Fibroblast of skin of right biceps (primary cell): ENCODE data around the gene NR5A1.
A peak's percentile ranks its signal among the peaks of the same experiment; 100 is the strongest.

ENCODE experiments used
- DNase-seq: peaks from one replicate; pipeline ENCODE4 v3.0.0-alpha.2; 2013

NR5A1 gene

DNA sequence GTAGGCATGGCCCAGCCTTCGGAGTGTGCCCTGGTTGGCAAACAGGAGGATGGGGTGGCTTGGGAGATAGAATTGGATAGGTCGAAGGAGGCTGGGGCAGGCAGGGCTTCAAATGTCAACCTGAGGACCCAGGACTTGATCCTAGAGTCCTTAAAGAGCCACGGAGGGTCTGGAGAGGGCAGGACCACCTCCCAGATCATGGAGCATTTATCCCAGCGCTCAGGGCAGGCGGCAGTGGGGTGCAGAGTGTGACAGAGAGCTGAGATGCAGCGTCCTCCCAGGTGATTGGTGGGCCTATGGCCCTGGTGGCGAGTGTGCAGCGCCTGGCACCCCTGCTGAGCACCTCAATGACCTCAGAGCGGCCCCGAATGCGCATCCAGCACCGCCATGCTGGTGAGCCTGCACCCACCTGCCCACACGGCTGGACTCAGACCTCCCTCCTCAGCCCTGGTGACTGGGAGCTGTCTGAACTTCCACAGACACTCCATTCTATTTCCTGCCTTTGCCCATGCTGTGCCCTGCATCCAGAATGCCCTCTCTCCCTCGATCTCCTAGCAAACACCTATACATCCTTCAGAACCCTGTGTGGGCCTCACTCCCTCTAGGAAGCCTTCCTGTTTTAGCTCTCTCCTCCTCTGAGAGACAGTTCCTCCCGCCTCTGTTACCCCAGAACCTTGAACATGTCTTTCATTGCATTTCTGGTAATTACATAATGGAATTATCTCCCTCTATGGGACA is 50.7 kb downstream of the NR5A1 start:
- DNase-seq, result no peak

DNA sequence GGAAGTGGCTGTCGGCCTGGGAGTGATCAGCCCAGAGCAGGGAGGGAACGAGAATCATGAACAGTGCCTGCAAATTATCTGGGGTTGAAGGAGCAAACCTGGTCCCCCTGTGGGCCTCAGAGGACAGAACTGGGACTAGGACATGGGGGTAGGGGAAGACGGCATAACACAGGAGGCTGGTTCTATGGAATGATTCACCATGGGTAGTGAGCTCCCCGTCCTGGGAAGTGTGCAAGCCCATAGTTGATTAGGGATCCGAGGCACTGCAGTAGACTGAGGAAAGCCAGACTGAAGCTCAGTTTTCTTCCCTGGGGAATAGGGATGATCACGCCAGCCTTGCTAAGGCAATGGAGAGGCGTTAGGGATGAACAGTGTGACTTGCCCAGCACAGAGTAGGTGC is 51.4 kb downstream of the NR5A1 start:
- no peak for DNase-seq

DNA sequence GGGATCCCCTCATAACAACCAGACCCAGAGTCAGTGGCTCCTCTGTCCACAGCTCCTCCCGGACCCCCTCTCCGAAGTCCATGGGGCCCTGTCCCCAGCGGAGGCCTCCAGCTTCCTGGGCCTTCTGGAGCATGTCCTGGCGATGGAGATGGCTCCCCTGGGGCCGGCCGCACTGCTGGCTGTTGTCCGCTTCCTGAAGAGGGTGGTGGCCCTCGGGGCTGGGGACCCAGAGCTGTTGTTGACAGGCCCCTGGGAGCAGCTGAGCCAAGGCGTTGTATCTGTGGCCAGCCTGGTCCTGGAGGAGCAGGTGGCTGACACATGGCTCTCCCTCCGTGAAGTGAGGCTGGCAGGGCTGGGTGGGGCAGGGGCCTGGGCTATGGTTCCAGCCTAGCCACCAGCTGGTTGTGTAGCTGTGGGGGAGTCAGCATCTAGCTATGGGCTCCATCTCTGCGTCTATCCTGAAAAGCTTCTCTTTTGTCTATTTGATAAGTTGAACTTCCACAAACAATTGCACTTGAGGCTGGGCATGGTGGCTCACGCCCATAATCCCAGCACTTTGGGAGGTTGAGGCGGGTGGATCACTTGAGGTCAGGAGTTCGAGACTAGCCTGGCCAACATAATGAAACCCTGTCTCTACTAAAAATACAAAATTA is 52.3 kb downstream of the NR5A1 start:
- no peak for DNase-seq

DNA sequence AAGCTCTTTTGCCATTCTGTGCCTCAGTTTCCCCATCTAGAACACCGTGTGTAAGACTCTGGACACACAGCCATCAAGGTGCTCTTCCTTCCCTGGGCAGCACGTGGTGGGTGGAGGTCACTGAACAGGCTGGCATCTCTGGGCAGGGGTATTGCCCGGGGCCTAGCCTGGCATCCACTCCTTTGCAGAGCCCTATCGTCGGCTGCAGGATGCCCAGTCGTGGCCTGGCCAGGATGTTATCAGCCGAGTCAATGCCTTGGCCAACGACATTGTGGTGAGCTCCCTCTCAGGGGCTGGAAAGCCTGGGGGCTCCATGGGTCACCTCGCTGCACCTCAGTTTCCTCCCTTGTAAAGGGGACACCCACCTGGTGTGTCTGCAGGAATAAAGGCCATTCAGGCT is 52.9 kb downstream of the NR5A1 start:
- DNase-seq, result no peak

DNA sequence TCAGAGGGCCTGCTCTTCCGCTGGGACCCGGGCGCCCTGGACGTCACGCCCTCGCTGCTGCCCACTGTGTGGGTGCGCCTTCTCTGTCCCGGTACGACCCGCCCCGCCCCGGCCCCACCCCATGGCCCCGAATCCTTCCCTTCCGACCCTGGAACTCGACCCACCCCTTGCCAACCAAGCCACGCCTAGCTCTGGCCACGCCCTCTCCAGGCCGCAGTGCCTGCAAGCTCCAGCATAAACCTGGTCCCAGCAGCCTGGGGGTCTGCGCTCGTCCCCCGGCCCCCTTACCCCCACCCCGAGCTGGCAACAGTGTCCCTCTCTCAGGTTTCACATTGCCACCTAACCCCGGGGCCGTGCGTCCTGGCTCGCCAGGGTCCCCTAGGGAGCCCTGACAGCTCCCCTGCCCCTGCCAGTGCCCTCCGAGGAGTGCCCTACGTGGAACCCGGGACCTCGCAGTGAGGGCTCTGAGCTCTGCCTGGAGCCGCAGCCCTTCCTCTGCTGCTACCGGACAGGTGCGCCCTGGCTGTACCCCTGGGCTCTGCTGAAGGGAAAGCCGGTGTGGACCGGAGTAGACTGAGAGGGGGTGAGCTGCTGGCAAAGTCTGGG is 53.5 kb downstream of the NR5A1 start:
- DNase-seq, result no peak

DNA sequence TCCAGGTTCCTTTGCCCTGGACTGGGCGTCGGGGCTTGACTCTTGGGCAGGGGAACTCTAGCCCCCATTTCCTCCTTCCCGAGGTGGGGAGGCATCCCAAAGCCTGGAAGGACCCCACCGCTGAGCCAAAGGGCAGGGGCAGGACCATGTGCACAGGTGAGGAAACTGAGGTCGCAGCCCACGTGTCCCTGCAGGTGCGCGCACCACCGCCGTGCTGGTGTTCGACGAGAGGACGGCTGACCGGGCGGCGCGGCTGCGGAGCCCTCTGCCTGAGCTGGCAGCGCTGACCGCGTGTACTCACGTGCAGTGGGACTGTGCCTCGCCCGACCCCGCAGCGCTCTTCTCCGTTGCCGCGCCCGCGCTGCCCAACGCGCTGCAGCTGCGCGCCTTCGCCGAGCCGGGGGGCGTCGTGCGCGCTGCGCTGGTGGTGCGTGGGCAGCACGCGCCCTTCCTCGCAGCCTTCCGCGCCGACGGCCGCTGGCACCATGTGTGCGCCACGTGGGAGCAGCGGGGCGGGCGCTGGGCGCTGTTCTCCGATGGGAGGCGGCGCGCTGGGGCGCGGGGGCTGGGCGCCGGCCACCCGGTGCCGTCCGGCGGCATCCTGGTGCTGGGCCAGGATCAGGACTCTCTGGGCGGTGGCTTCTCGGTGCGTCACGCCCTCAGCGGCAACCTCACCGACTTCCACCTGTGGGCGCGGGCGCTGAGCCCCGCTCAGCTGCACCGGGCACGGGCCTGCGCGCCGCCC is 54.2 kb downstream of the NR5A1 start:
- DNase-seq, result no peak

DNA sequence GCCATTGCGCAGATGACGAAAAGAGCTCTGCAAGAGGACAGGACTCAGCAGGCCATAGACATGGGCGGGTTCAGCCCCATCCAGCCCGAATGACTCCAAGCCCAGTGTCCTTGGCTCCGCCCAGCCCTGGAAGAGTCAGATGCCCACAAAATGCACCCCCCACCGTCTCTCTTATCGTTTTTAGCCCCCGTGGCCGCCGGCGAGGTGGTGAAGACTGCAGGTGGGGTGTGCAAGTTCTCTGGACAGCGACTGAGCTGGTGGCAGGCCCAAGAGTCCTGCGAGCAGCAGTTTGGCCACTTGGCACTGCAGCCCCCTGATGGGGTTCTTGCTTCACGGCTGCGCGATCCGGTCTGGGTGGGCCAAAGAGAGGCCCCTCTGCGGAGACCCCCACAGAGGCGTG is 54.9 kb downstream of the NR5A1 start:
- no peak for DNase-seq

DNA sequence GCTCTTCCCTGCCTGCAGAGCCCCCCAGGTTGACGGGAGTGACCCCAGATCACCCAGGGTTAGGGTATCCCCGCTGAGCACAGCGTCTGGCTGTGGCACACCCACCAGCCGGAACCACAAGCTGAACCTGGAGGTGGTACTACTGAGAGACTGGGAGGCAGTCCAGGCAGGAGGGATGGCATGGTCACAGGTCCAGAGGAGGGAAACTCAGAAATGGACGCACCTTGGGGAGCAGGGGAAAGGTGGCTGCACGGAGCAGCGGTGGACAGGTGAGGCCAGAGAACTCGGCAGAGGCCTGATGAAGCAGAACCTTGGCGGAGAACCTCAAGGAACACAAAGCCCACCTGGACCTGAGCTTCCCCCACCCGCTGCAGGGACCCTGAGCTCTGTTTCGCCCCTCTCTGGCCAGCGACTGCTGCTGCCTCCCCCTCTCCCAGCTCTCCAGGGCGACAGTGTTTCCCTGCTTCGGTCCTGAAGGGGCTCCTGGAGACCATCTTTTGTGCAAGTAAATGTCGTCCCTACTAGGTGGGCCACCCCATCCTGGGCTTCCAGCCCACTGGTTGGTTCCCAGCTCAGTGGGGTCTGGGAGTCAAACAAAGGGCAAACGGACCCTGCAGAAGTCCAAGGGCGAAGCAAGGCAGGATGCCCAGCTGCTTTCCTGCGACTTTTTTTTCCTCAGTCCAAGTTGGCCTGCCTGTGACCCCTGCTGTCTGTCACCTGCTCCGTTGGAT is 56.1 kb downstream of the NR5A1 start:
- no peak for DNase-seq

DNA sequence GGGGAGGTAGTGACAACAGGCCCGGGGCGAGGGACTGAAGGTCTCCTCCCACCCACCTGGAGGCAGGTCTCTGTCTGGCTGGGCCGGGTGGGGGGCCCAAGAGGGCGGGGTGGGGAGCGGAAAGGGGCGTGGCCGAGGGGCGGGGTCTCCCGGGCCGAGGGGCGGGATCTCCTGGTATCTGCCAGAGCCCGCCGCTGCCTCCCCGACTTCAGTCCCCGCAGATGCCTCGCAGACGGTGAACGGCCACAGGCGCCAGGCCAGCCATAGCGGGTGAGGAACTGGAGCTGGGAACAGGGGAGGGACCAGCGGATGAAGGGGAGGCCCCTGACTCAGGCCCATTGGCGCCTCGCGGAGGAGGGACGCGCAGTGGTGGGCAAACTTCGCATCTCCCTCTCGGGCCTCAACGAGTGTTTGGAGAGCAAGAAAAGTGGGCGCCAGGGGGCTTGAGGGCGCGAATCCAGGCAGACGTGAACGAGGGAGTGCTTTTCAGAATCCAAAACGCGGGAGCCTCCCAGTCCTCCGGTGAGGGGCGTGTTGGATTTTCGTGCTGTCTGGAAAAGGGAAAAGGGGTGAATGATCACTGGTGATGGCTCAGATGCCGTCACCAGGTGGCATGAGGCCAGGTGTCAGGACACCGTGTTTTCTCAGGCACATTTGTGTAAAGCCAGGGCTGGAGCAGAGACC is 56.8 kb downstream of the NR5A1 start, which contains the start of gene ADGRD2:
TSS of gene ADGRD2 (plus strand) at position 211 of the 684 bp plus-strand sequence. CDS start 1,216 bp downstream, outside the sequence.
- peak; percentile 37 for DNase-seq

DNA sequence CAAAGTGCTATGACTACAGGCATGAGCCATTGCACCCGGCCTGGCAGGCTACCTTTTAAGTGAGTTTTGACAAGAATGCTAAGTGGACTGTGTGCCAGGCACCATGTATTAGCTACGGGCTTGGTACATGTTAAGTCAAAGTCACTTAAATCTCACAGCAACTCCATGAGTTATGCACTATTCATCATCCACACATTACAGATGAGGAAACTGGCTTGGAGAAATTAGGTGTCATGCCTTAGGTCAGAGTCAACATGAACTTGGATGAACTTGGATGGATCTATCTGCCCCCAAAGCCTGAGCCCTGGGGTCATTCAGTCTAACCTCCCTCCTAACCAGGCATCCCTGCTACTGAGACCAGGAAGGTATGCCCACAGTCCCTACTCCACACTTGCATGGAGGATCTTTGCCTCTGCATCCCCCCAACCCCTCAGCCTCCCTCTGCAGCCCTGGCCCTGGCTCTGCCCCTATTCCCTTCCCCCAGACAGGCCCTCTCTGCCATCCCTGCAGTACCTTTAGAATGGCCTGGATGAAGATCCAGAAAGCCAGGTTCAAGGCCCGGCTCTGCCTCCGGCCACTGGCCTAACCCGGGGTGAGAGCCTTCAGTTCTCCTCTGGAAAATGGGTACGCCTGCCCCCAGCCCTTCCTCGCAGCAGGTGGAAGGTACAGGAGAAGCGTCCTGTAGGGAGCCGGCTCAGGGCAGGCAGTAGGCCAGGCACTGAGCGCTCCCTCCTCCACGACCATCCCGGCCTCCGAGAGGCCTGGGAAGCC is 57.6 kb downstream of the NR5A1 start:
- DNase-seq, result no peak

DNA sequence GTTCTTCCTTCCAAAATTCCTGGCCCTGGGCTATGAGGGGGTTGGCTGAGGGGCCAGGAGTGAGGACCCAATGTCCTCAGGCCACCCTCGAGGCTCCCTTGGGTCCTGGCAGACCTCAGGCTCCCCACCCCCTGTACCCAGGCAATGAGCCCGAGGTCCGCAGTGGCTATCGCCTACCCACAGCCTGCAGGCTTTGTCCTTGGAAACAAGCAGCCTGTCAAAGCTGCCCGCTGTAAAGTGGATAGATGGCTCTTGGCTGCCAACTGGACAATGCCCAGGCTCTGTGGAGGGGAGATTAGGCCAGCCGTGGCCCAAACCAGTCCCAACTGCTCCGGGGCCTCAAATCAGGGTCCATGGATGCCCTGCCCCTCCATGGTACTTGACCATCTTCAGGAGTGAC is 59.2 kb downstream of the NR5A1 start:
- no peak for DNase-seq

DNA sequence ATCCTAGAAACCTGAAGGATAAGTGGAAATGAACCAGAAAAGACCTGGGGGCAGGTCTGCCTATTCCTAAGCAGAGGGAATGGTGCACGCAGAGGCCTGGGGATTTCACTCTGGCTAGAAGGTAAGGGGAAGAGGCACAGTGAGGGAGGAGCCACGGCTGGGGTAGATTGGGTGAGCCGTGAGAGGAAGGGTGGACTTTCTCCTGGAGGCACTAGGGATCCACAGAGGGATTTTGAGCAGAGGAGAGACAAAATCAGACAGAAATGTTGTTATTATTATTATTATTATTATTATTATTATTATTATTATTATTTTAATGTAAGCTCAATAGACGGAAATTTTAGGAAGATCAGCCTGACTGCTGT is 59.9 kb downstream of the NR5A1 start:
- DNase-seq, result no peak

DNA sequence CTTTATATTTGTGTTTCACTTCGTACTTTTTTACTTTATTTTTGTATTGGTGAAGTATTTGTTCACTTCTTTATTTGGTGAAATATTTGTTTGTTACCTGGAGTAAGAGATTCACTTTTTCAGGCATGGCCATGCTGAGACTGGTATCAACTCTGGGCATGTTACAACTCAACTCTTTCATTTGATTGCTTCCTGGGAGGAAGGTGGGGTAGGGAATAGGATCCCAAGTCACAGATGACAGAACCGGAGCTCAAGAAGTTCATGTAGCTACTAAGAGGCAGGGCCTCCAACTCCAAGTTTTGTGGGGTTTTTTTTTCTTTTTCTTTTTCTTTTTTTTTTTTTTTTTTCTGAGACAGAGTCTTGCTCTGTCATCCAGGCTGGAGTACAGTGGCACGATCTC is 63.0 kb downstream of the NR5A1 start:
- no peak for DNase-seq

DNA sequence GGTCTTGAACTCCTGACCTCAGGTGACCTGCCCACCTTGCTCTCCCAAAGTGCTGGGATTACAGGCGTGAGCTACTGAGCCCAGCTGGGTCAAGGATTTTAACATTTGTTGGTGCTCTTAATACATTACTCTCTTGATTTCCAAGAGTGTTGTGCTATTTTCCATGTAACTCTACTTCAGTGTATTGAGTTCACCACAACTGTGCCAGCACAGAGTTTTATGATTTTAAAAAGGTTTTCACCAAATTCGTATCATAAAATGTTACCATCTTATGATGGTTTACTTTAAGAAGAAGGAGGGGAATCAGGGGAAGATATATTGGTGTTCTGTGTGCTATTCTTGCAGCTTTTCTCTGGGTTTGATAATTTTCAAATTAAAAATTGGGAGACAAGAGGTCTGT is 63.6 kb downstream of the NR5A1 start:
- DNase-seq, result no peak

DNA sequence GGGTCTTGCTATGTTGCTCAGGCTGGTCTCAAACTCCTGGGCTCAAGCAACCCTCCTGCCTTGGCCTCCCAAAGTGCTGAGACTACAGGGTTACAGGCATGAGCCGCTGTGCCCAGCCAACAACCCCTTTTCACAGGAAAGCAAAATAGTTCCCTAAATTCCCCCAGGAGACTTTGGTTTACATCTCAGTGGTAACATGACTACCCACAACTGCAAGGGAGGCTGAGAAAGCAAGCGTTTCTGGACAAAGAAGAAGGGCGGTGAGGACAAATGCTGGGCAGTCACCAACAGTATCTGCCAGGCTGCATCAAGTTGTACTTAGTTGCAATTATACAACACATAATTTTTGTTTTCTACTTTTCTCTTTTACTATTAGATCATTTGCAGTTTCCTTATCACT is 64.4 kb downstream of the NR5A1 start:
- DNase-seq, result no peak

DNA sequence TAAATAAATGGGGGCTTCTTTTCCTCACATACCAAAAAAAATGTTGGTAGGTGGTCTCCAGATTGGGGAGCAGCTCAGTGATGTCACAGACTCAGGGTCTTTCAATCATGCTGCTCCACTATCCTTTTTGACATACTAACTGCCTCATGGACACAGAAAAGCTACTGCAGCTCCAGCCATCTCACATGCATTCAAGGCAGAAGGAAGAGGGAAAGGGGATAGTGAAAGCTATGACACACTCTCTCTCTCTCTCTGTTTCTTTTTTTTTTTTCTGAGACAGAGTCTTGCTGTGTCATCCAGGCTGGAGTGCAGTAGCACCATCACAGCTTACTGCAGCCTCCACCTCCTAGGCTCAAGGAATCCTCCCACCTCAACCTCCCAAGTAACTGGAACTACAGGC is 64.8 kb downstream of the NR5A1 start:
- DNase-seq, result no peak

DNA sequence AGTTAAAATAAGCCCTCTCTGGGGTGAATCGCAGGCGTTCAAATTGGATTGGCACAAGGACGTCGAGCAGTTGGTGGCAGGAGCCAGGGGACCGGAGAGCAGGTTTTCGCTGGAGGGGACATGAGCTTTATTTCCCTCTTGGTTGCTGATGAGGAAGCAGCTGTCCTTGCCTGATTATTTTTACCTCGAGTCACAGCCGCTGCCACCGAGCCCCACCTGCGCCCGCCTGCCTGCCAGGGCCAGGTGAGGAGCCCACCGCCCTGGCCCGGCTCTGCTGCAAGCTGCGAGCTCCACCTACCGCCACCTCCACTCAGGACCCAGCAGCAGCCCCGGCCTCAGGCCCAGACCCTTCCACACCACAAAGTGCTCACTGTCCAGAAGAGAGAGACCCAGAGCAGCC is 65.9 kb downstream of the NR5A1 start:
- no peak for DNase-seq

DNA sequence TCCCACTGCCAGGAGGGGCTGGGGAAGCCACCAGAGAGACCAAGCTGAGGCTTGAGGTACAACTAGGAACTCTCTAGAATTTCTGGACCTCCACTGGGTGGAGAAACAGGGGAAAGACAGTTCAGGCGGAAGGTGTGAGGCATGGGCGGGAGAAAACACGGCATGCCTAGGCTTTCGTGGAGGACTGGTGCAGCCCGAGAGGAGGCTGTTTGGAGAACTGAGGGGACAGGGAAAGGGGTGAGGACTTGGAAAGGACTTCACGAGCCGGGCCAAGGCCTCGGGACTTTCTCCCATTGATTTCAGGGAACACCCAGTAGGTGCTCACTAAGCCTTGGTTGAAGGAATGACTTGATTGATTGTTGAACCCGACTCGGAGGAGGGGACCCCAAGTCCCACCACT is 66.4 kb downstream of the NR5A1 start:
- no peak for DNase-seq

DNA sequence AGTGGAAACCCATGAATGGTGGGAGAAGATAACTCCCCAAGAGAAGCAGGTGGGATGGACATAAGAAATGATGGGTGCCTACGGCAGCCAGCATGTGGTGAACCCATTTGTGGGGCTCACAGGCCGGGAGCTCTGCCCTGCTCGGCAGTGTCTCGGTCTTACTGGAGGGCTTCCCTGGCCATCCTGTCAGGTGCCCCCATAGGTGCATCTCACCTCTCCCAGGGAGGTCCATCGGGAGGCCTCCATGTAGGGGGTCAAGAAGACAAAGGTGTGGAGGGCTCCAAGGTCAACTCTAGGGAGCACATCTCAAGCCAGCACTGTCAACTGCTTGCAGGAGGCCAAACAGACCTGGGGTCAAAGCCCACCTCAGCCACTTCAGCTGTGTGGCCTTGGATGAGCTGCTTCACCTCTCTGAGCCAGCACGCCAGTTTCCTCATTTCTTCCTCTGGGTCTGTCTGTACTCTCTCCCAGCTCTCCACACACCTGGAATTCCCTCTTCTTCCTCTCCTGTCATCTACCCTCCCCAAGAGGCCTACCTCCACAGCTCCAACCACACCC is 67.4 kb downstream of the NR5A1 start:
- DNase-seq, result no peak

DNA sequence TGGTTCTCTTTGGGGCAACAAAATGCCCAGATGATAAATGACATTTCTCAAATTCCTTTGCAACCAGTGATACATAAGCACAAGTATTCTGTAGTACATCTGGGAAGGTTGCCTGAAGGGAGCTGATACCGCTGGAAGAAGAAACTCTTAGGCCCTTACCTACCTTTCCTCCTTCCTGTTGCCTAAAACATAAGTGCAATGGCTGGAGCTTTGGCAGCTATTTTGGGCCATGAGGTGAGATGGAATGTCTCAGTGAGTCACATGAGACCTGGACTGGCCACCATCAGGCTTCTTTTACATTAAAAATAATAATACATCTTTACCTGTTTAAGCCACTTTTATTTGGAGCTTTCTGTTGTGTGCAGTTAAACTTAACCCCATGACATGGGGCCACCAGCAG is 68.1 kb downstream of the NR5A1 start:
- DNase-seq, result no peak

DNA sequence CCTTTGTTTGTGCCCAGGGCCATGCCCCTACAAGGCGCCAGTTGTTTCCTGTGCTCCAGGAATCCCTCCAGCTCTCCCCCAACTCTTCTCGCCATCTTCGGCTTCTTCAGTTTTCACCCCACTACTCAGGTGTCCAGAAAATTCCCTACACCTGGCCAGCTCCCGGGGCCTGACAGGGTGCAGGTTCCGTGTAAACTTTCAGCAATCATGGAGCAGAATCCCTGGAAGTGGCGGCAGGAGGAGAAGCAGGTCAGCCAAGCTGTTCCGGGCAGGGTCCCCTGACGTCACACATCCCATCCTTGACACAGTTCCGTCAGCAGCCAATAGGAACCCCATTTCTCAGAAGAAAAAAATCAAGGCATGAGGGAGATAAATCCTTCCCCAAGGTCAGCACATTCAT is 69.1 kb downstream of the NR5A1 start:
- DNase-seq, result no peak
